Endothelial cell of umbilical vein (primary cell): Measurements from ENCODE around the gene C3orf52.

ENCODE experiments used
- POLR2A ChIP-seq: IDR thresholded peaks from 2 replicates; pipeline ENCODE4 v1.6.1; 2012; ENCODE audit warnings: low read depth, mild to moderate bottlenecking, control low read depth, low read length
- POLR2AphosphoS5 ChIP-seq: IDR thresholded peaks from 2 replicates; pipeline ENCODE4 v1.6.1; 2012; ENCODE audit warnings: low read depth, mild to moderate bottlenecking, control low read depth, low read length, moderate library complexity; ENCODE audit not compliant: insufficient read depth
- TF ChIP-seq, protein P1 (sequence below), 2 donors: IDR thresholded peaks; 1 replicate in 1 of 2; 2 replicates in 1 of 2; pipeline ENCODE4 v1.5.1; 2011; ENCODE audit warnings: low read length in 2 of 2, mild to moderate bottlenecking in 2 of 2, moderate library complexity in 2 of 2, control low read depth in 1 of 2, inconsistent platforms in 1 of 2, low read depth in 1 of 2; ENCODE audit not compliant: insufficient read depth in 1 of 2; ENCODE audit errors: extremely low read depth in 1 of 2

DNA sequence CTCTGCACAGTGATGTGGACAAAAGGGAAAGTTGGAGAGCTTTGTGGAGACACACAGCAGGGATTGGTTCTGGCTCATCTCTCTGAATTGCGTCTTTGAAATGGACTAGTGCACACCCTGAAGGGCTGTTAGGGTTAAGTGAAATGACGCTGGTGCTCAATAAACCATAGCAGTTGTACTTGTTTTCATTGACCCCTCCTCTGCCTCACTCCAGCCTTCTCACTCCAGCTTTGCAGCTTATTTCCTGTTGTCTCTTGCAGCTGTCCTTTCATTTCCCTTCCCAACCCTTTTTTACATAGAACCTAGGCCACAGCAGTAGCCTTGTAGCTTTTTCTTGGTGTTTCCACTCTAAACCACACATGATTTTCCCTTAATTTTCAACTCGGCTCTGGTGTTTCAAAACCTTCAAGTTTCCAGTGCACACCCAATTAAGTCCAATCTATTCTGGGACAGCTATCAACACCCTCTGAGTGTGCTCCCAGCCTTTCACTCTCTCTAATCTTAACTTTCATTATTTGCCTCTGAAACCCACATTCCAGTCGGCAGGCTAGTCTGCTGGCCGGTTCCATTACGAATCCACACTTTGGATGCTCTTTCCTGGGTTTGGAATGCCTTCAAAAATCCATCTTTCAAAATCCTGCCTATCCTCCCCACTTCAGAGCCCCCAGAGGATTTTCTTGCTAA, 6.4 kb downstream of the C3orf52 start:
- TF ChIP-seq, protein P1, sequence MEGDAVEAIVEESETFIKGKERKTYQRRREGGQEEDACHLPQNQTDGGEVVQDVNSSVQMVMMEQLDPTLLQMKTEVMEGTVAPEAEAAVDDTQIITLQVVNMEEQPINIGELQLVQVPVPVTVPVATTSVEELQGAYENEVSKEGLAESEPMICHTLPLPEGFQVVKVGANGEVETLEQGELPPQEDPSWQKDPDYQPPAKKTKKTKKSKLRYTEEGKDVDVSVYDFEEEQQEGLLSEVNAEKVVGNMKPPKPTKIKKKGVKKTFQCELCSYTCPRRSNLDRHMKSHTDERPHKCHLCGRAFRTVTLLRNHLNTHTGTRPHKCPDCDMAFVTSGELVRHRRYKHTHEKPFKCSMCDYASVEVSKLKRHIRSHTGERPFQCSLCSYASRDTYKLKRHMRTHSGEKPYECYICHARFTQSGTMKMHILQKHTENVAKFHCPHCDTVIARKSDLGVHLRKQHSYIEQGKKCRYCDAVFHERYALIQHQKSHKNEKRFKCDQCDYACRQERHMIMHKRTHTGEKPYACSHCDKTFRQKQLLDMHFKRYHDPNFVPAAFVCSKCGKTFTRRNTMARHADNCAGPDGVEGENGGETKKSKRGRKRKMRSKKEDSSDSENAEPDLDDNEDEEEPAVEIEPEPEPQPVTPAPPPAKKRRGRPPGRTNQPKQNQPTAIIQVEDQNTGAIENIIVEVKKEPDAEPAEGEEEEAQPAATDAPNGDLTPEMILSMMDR (IDR thresholded peaks at IDR 0.05; ENCODE audit: extremely low read depth in 1 of 2, insufficient read depth in 1 of 2, low read depth in 1 of 2, low read length in 2 of 2), result no peak
- no peak for TF ChIP-seq POLR2A
- TF ChIP-seq POLR2AphosphoS5, result no peak
